ENCODE data around the gene KIAA1210.

DNA sequence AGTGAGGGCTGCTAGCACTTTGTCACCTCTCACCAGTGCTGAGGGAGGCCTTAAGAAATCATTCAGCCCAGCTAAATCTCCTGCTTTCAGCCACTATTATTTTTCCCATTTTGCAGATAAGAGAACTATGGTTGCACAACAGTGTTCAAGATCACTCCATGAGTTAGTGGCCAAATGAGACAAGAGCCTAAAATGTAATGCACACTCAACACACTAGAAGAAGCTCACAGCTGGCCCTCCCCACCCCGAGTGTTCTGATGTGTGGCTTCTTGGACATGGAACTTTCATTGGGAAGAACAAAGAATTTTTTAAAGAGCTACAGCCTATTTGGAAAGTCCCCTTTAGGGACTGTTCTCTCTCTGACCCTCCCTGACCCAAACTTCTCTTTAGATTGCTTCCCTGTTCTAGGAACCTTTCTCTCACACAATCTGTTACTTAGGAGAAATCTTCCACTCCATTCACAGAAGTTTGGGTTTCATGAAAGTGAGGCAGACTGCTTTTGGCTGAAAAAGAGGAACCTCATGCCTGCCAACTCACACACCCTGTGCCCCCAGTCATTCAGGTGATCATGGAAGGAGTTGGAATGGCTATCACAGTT is 98.8 kb downstream of the KIAA1210 start:
- TF ChIP-seq, protein P1, sequence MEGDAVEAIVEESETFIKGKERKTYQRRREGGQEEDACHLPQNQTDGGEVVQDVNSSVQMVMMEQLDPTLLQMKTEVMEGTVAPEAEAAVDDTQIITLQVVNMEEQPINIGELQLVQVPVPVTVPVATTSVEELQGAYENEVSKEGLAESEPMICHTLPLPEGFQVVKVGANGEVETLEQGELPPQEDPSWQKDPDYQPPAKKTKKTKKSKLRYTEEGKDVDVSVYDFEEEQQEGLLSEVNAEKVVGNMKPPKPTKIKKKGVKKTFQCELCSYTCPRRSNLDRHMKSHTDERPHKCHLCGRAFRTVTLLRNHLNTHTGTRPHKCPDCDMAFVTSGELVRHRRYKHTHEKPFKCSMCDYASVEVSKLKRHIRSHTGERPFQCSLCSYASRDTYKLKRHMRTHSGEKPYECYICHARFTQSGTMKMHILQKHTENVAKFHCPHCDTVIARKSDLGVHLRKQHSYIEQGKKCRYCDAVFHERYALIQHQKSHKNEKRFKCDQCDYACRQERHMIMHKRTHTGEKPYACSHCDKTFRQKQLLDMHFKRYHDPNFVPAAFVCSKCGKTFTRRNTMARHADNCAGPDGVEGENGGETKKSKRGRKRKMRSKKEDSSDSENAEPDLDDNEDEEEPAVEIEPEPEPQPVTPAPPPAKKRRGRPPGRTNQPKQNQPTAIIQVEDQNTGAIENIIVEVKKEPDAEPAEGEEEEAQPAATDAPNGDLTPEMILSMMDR (IDR thresholded peaks at IDR 0.05; ENCODE audit: low read depth, low read length, missing input control) = no peak
- TF ChIP-seq JUND (IDR thresholded peaks at IDR 0.05) (no peak), SP1 (IDR thresholded peaks at IDR 0.05) (no peak), RAD21 (IDR thresholded peaks at IDR 0.05) (no peak), TAF1 (conservative IDR thresholded peaks at IDR 0.05) (no peak), EGR1 (IDR thresholded peaks at IDR 0.05; ENCODE audit: low read depth in 2 of 2) (no peak), GABPA (IDR thresholded peaks at IDR 0.05 in 1 of 2, conservative IDR thresholded peaks at IDR 0.05 in 1 of 2) (no peak), RXRA (IDR thresholded peaks at IDR 0.05) (no peak), FOXA1 (IDR thresholded peaks at IDR 0.05) (no peak), YY1 (IDR thresholded peaks at IDR 0.05) (no peak)
- TF ChIP-seq, protein P2, sequence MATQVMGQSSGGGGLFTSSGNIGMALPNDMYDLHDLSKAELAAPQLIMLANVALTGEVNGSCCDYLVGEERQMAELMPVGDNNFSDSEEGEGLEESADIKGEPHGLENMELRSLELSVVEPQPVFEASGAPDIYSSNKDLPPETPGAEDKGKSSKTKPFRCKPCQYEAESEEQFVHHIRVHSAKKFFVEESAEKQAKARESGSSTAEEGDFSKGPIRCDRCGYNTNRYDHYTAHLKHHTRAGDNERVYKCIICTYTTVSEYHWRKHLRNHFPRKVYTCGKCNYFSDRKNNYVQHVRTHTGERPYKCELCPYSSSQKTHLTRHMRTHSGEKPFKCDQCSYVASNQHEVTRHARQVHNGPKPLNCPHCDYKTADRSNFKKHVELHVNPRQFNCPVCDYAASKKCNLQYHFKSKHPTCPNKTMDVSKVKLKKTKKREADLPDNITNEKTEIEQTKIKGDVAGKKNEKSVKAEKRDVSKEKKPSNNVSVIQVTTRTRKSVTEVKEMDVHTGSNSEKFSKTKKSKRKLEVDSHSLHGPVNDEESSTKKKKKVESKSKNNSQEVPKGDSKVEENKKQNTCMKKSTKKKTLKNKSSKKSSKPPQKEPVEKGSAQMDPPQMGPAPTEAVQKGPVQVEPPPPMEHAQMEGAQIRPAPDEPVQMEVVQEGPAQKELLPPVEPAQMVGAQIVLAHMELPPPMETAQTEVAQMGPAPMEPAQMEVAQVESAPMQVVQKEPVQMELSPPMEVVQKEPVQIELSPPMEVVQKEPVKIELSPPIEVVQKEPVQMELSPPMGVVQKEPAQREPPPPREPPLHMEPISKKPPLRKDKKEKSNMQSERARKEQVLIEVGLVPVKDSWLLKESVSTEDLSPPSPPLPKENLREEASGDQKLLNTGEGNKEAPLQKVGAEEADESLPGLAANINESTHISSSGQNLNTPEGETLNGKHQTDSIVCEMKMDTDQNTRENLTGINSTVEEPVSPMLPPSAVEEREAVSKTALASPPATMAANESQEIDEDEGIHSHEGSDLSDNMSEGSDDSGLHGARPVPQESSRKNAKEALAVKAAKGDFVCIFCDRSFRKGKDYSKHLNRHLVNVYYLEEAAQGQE (IDR thresholded peaks at IDR 0.05) = no peak
- TF ChIP-seq, protein P3, sequence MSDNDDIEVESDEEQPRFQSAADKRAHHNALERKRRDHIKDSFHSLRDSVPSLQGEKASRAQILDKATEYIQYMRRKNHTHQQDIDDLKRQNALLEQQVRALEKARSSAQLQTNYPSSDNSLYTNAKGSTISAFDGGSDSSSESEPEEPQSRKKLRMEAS (IDR thresholded peaks at IDR 0.05) = no peak
- TF ChIP-seq, protein P4, sequence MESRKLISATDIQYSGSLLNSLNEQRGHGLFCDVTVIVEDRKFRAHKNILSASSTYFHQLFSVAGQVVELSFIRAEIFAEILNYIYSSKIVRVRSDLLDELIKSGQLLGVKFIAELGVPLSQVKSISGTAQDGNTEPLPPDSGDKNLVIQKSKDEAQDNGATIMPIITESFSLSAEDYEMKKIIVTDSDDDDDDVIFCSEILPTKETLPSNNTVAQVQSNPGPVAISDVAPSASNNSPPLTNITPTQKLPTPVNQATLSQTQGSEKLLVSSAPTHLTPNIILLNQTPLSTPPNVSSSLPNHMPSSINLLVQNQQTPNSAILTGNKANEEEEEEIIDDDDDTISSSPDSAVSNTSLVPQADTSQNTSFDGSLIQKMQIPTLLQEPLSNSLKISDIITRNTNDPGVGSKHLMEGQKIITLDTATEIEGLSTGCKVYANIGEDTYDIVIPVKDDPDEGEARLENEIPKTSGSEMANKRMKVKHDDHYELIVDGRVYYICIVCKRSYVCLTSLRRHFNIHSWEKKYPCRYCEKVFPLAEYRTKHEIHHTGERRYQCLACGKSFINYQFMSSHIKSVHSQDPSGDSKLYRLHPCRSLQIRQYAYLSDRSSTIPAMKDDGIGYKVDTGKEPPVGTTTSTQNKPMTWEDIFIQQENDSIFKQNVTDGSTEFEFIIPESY (IDR thresholded peaks at IDR 0.05) = no peak
